Spleen (tissue), 11 donors: Measurements from ENCODE around the gene SYNGAP1. TPM values are rescaled to one million over a fixed set of nuclear protein-coding genes. Genes with fewer than 3 reads are reported as not detected.

Experiments
- DNase-seq: peaks from one replicate; pipeline ENCODE4 v3.0.0-alpha.2; 2020
- H3K27ac ChIP-seq, 8 donors: fragments of 200-600 bp; sonication (generic) in 7 of 8; 1 replicate in 4 of 8; 2 replicates in 4 of 8; pipeline versions ENCODE4 v1.5.0 to v1.8.0; 2016 to 2021; ENCODE audit warnings: inconsistent platforms in 4 of 8, mild to moderate bottlenecking in 4 of 8, moderate library complexity in 1 of 8
- H3K27me3 ChIP-seq, 7 donors: fragments of 200-600 bp; sonication (generic) in 6 of 7; replicated peaks in 1 of 7; 1 replicate in 4 of 7; 2 replicates in 3 of 7; pipeline versions ENCODE4 v1.5.0 to v1.8.0; 2016 to 2021; ENCODE audit warnings: inconsistent platforms in 3 of 7, mild to moderate bottlenecking in 1 of 7
- H3K36me3 ChIP-seq, 6 donors: fragments of 200-600 bp; sonication (generic) in 5 of 6; 1 replicate in 4 of 6; 2 replicates in 2 of 6; pipeline versions ENCODE4 v1.5.0 to v1.8.0; 2016 to 2021; ENCODE audit warnings: inconsistent platforms in 2 of 6
- H3K4me1 ChIP-seq, 6 donors: fragments of 200-600 bp; sonication (generic) in 5 of 6; 1 replicate in 3 of 6; 2 replicates in 3 of 6; pipeline versions ENCODE4 v1.5.0 to v1.8.0; 2016 to 2021; ENCODE audit warnings: inconsistent platforms in 3 of 6
- H3K4me3 ChIP-seq, 8 donors: fragments of 200-600 bp; sonication (generic) in 7 of 8; 1 replicate in 4 of 8; 2 replicates in 4 of 8; pipeline versions ENCODE4 v1.5.0 to v1.8.0; 2016 to 2021; ENCODE audit warnings: inconsistent platforms in 4 of 8, mild to moderate bottlenecking in 4 of 8, moderate library complexity in 2 of 8
- H3K9me3 ChIP-seq, 8 donors: fragments of 200-600 bp; sonication (generic) in 7 of 8; 1 replicate in 4 of 8; 2 replicates in 4 of 8; pipeline versions ENCODE4 v1.5.0 to v1.8.0; 2016 to 2021; ENCODE audit warnings: inconsistent platforms in 4 of 8
- POLR2A ChIP-seq, 3 donors: fragments of 450-650 bp; IDR thresholded peaks; one replicate each; pipeline ENCODE4 v1.5.1; 2017; ENCODE audit warnings: antibody characterized with exemption in 3 of 3, mild to moderate bottlenecking in 1 of 3
- POLR2AphosphoS5 ChIP-seq, 3 donors: sonication (generic); formaldehyde crosslinking; IDR thresholded peaks; one replicate each; pipeline ENCODE4 v1.5.1; 2017; ENCODE audit warnings: antibody characterized with exemption in 3 of 3
- WGBS, 5 donors: extraction: QIAGEN DNeasy Blood & Tissue Kit in 3 of 5; methylation state at CpG; one replicate each; pipeline versions ENCODE4 v1.1.5 to v1.1.7; 2013 to 2018; 5-methylcytosine and 5-hydroxymethylcytosine counted together
- intact Hi-C: fragments of 100-400 bp; cut with DNase I; formaldehyde crosslinking; loops from one replicate; pipeline ENCODE4 v1.15.0; 2023; ENCODE audit warnings: low total_unique reads
- polyA plus RNA-seq, 3 donors: library from polyadenylated mRNA; stranded (reverse); fragments of 200-250 nt; gene quantifications; one replicate each; pipeline ENCODE4 v1.2.1, GENCODE V29; 2013
- total RNA-seq, 7 donors: library from RNA; depleted of rRNA in 3 of 7; stranded (reverse); fragments of >200 nt in 3 of 7; fragmentation: NEBNext Ultra II Directional in 4 of 7; extraction: Animal tissue kit (Norgen Biotek cat#: 25700) in 4 of 7; gene quantifications; one replicate each; pipeline versions ENCODE4 v1.1.0 to v1.2.1, GENCODE V29; 2016 to 2021
- TF ChIP-seq, protein P1 (sequence below), 11 experiments: fragments of 200-600 bp in 7 of 11; fragments of 450-650 bp in 4 of 11; sonication (generic) in 4 of 11; IDR thresholded peaks in 8 of 11; conservative IDR thresholded peaks in 3 of 11; 1 replicate in 7 of 11; 2 replicates in 4 of 11; pipeline versions ENCODE4 v1.4.0 to v1.8.0; 2016 to 2021; ENCODE audit warnings: antibody characterized with exemption in 11 of 11, inconsistent platforms in 4 of 11, mild to moderate bottlenecking in 1 of 11
- donor health status: healthy with polysubstance abuse.
- donor health status: DM: no; HTN: no; CAD: no; lungs with moderate emphysema.
- donor health status: DM: no; HTN: no; CAD: no.
- donor health status: Bipolar disorder and iron deficiency.
- donor health status: healthy.
- donor health status: DM: no; HTN: no; CAD: no.
- donor health status: DM: yes; HTN: yes; CAD: no.

SYNGAP1 gene
- total and polyA plus RNA-seq, 10 donors, result 3.6 to 30.8 (median 23.9) TPM

DNA sequence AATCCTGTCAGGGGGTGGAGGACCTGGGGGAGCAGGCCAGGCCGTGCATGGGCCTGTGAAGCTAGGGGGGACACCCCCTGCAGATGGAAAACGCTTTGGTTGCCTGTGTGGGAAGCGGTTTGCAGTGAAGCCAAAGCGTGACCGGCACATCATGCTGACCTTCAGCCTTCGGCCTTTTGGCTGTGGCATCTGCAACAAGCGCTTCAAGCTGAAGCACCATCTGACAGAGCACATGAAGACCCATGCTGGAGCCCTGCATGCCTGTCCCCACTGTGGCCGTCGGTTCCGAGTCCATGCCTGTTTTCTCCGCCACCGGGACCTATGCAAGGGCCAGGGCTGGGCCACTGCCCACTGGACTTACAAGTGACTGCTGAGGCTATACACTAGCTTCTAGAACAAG is 36.3 kb downstream of the SYNGAP1 start:
- Histone ChIP-seq H3K9me3 (no peaks in the 10 kb centered on the region), H3K27me3 (no peaks in the 10 kb centered on the region), H3K36me3 (peaks cover 0 to 30% (median 7%) of the 10 kb centered on the region in 6 donors), H3K27ac (no peak overlapping the region), H3K4me3 (no peak overlapping the region), H3K4me1 (peaks cover 12 to 49% (median 28%) of the 10 kb centered on the region in 6 donors)
- 90 to 99% (median 94%) methylated on average over 9 to 12 of the region's 12 CpGs for WGBS, 5 donors
- TF ChIP-seq, protein P1, sequence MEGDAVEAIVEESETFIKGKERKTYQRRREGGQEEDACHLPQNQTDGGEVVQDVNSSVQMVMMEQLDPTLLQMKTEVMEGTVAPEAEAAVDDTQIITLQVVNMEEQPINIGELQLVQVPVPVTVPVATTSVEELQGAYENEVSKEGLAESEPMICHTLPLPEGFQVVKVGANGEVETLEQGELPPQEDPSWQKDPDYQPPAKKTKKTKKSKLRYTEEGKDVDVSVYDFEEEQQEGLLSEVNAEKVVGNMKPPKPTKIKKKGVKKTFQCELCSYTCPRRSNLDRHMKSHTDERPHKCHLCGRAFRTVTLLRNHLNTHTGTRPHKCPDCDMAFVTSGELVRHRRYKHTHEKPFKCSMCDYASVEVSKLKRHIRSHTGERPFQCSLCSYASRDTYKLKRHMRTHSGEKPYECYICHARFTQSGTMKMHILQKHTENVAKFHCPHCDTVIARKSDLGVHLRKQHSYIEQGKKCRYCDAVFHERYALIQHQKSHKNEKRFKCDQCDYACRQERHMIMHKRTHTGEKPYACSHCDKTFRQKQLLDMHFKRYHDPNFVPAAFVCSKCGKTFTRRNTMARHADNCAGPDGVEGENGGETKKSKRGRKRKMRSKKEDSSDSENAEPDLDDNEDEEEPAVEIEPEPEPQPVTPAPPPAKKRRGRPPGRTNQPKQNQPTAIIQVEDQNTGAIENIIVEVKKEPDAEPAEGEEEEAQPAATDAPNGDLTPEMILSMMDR (IDR thresholded peaks at IDR 0.05 in 8 of 11, conservative IDR thresholded peaks at IDR 0.05 in 3 of 11), result no peak
- TF ChIP-seq POLR2A (IDR thresholded peaks at IDR 0.05) (no peak), POLR2AphosphoS5 (IDR thresholded peaks at IDR 0.05) (no peak)
- intact Hi-C loops, result loop anchor here (10.0 kb wide), 1 partner anchor 189 kb away; no protein-coding TSS in a partner anchor
- DNase-seq, result no peak

DNA sequence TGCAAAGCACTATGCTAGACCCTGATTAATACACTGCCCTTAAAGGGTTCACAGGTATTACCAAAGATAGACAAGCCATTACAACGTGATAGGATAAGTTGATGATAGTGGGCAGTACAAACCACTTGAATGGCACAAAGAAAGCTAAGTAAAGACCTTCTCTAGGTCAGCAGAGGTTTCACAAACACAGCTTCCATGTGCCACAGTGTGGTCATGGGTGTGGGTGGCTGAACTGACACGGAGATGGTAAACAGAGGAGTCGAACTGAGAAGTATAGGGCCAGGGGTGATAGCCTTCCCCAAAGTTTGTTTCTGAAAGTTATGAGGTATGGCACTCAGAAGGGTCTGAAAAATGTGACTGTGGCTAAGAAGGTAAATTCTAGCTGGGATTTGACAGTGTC is 38.8 kb downstream of the SYNGAP1 start:
- Histone ChIP-seq H3K27ac (no peak overlapping the region), H3K4me1 (peaks cover 9 to 24% (median 14%) of the 10 kb centered on the region in 6 donors), H3K9me3 (no peaks in the 10 kb centered on the region), H3K36me3 (peaks cover 0 to 25% (median 7%) of the 10 kb centered on the region in 6 donors), H3K27me3 (no peaks in the 10 kb centered on the region), H3K4me3 (no peak overlapping the region)
- TF ChIP-seq, protein P1 (IDR thresholded peaks at IDR 0.05 in 8 of 11, conservative IDR thresholded peaks at IDR 0.05 in 3 of 11), result no peak
- no peak for TF ChIP-seq POLR2A (IDR thresholded peaks at IDR 0.05)
- no peak for TF ChIP-seq POLR2AphosphoS5 (IDR thresholded peaks at IDR 0.05)
- intact Hi-C loops, result loop anchor here (10.0 kb wide), 1 partner anchor 186 kb away; no protein-coding TSS in a partner anchor
- 75 to 88% (median 85%) methylated on average over 3 of the region's 3 CpGs for WGBS, 5 donors
- no peak for DNase-seq

DNA sequence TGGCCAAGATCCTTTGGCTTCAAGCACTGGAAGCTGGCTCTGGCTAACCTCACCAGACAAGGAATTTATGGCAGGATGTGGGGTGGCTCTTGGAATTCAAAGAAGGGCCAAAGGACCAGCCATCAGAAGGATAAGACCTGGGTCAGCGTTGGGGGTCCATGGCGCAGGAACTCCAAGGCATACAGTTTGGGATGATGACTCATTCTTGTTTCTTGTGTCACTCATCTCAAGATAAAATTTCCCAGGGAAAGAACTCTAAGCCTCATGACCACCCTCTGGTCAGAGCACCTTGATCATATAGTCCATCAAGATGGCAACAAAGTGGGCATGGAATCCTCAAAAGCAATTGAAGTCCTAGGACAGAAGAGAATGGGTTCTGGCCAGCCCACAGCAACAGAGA is 39.4 kb downstream of the SYNGAP1 start:
- 86 to 98% (median 93%) methylated on average over 2 of the region's 2 CpGs for WGBS, 5 donors
- intact Hi-C loops, result loop anchor here (10.0 kb wide), 1 partner anchor 186 kb away; no protein-coding TSS in a partner anchor

DNA sequence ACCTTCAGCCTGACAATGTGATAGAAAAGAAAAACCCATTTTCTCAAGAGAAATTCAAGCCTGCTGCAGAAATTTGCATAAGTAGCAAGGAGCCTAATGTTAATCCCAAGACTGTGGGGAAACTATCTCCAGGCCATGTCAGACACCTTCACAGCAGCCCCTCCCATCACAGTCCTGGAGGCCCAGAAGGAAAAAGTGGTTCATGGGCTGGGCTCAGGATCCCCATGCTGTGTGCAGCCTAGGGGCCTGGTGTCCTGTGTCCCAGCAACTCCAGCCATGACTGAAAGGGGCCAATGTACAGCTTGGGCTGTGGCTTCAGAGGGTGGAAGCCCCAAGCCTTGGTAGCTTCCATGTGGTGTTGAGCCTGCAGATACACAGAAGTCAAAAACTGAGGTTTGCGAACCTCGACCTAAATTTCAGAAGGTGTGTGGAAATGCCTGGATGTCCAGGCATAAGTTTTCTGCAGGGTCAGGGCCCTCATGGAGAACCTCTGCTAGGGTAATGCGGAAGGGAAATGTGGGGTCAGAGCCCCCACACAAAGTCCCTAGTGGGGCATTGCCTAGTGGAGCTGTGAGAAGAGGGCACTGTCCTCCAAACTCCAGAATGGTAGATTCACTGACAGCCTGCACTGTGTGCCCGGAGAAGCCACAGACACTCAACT is 46.3 kb downstream of the SYNGAP1 start:
- Histone ChIP-seq H3K36me3 (no peaks in the 10 kb centered on the region), H3K9me3 (no peaks in the 10 kb centered on the region), H3K4me1 (no peaks in the 10 kb centered on the region), H3K4me3 (no peak overlapping the region), H3K27ac (no peak overlapping the region), H3K27me3 (no peaks in the 10 kb centered on the region)
- 88 to 95% (median 93%) methylated on average over 3 to 4 of the region's 4 CpGs for WGBS, 5 donors
- intact Hi-C loops, result no loop called here
- DNase-seq, result no peak
- TF ChIP-seq POLR2A (IDR thresholded peaks at IDR 0.05) (no peak), POLR2AphosphoS5 (IDR thresholded peaks at IDR 0.05) (no peak)
- TF ChIP-seq, protein P1 (IDR thresholded peaks at IDR 0.05 in 8 of 11, conservative IDR thresholded peaks at IDR 0.05 in 3 of 11), result no peak

More for the DNA sequence above, 39.4 kb downstream of the SYNGAP1 start:
- no peak for DNase-seq
- Histone ChIP-seq H3K27ac (no peak overlapping the region), H3K4me3 (no peak overlapping the region), H3K4me1 (peaks cover 8 to 19% (median 11%) of the 10 kb centered on the region in 6 donors), H3K9me3 (no peaks in the 10 kb centered on the region), H3K36me3 (peaks cover 0 to 25% (median 7%) of the 10 kb centered on the region in 6 donors), H3K27me3 (no peaks in the 10 kb centered on the region)
- TF ChIP-seq POLR2AphosphoS5 (IDR thresholded peaks at IDR 0.05), result no peak
- no peak for TF ChIP-seq POLR2A (IDR thresholded peaks at IDR 0.05)
- TF ChIP-seq, protein P1 (IDR thresholded peaks at IDR 0.05 in 8 of 11, conservative IDR thresholded peaks at IDR 0.05 in 3 of 11), result no peak
